Osteoblast (primary cell): Measurements from ENCODE around the gene CDH12. TPM values are rescaled to one million over a fixed set of nuclear protein-coding genes. Genes with fewer than 3 reads are reported as not detected.

Experiments used
- DNase-seq: peaks from one replicate; pipeline ENCODE4 v3.0.0; 2011; ENCODE audit warnings: low spot score, mixed read lengths; ENCODE audit not compliant: insufficient read length; ENCODE audit errors: missing footprints
- H2AFZ ChIP-seq: 2 replicates; pipeline ENCODE4 v1.6.0; 2011; ENCODE audit warnings: mild to moderate bottlenecking, low read length
- H3K27ac ChIP-seq: 2 replicates; pipeline ENCODE4 v1.5.1; 2011; ENCODE audit warnings: mild to moderate bottlenecking, low read depth, low read length, moderate library complexity
- H3K27me3 ChIP-seq: 2 replicates; pipeline ENCODE4 v1.6.0; 2012; ENCODE audit warnings: mild to moderate bottlenecking, control low read depth, inconsistent platforms, low read length, moderate library complexity; ENCODE audit not compliant: insufficient read depth
- H3K36me3 ChIP-seq: 2 replicates; pipeline ENCODE4 v1.5.1; 2011; ENCODE audit warnings: mild to moderate bottlenecking, low read length, control low read depth, moderate library complexity; ENCODE audit not compliant: insufficient read depth
- H3K4me1 ChIP-seq: 2 replicates; pipeline ENCODE4 v1.5.1; 2011; ENCODE audit warnings: mild to moderate bottlenecking, low read length, control low read depth, moderate library complexity; ENCODE audit not compliant: insufficient read depth
- H3K4me2 ChIP-seq: 2 replicates; pipeline ENCODE4 v1.6.0; 2011; ENCODE audit warnings: mild to moderate bottlenecking, low read length; ENCODE audit not compliant: insufficient read depth
- H3K4me3 ChIP-seq: fragments of 200-600 bp; sonication (generic); 3 replicates; pipeline ENCODE4 v1.5.1; 2012; ENCODE audit warnings: mild to moderate bottlenecking, low read length, inconsistent platforms; ENCODE audit not compliant: insufficient read depth
- H3K79me2 ChIP-seq: 2 replicates; pipeline ENCODE4 v1.6.0; 2012; ENCODE audit warnings: mild to moderate bottlenecking, low read length, control low read depth, inconsistent platforms; ENCODE audit not compliant: insufficient read depth
- H3K9me3 ChIP-seq: 2 replicates; pipeline ENCODE4 v1.5.1; 2011; ENCODE audit warnings: low read depth, low read length, control low read depth
- H4K20me1 ChIP-seq: 2 replicates; pipeline ENCODE4 v1.6.0; 2012; ENCODE audit warnings: mild to moderate bottlenecking, low read length, control low read depth; ENCODE audit not compliant: insufficient read depth
- total RNA-seq: library from RNA; depleted of rRNA; stranded (reverse); fragments of >200 nt; gene quantifications from 2 replicates; pipeline ENCODE4 v1.2.3, GENCODE V29; 2012
- TF ChIP-seq, protein P1 (sequence below): IDR thresholded peaks from 2 replicates; pipeline ENCODE4 v1.5.1; 2011; ENCODE audit warnings: mild to moderate bottlenecking, low read depth, low read length, moderate library complexity; ENCODE audit errors: extremely low read depth

The CDH12 gene
- total RNA-seq, 1 donor = not detected

- DNase-seq = no peak
- Histone ChIP-seq H3K27me3 (no peaks in the 10 kb centered on the region), H3K27ac (no peak overlapping the region), H4K20me1 (no peaks in the 10 kb centered on the region), H3K4me2 (no peak overlapping the region), H2AFZ (no peak overlapping the region), H3K79me2 (no peaks in the 10 kb centered on the region), H3K4me3 (no peak overlapping the region), H3K9me3 (no peaks in the 10 kb centered on the region), H3K4me1 (no peaks in the 10 kb centered on the region), H3K36me3 (no peaks in the 10 kb centered on the region)
- TF ChIP-seq, protein P1, sequence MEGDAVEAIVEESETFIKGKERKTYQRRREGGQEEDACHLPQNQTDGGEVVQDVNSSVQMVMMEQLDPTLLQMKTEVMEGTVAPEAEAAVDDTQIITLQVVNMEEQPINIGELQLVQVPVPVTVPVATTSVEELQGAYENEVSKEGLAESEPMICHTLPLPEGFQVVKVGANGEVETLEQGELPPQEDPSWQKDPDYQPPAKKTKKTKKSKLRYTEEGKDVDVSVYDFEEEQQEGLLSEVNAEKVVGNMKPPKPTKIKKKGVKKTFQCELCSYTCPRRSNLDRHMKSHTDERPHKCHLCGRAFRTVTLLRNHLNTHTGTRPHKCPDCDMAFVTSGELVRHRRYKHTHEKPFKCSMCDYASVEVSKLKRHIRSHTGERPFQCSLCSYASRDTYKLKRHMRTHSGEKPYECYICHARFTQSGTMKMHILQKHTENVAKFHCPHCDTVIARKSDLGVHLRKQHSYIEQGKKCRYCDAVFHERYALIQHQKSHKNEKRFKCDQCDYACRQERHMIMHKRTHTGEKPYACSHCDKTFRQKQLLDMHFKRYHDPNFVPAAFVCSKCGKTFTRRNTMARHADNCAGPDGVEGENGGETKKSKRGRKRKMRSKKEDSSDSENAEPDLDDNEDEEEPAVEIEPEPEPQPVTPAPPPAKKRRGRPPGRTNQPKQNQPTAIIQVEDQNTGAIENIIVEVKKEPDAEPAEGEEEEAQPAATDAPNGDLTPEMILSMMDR = no peak
These were observed 9.0 kb downstream of the CDH12 start for GRCh38 chr5:22844155-22844554.

DNA sequence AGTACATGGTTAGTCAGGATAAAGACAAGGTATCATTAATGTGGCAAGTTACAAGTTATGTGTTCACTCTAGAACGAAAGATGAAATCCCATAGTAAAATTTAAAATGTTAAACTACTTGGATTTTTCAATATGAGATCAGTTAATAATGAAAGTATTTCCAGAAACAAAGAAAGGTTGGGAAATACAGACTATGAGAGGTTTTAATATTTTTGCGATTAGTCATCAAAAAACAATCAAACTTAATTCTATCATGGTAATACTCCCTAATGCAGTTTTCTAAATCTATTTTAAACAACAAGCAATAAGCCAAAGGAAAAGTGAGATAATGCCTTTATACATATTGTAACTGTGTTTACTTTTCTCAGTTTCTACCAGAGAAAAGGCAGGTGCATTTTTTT, 10.6 kb downstream of the CDH12 start:
- TF ChIP-seq, protein P1 = no peak
- Histone ChIP-seq H3K27ac (no peak overlapping the region), H4K20me1 (no peaks in the 10 kb centered on the region), H3K79me2 (no peaks in the 10 kb centered on the region), H3K36me3 (no peaks in the 10 kb centered on the region), H3K27me3 (no peaks in the 10 kb centered on the region), H3K4me2 (no peak overlapping the region), H3K4me1 (no peaks in the 10 kb centered on the region), H2AFZ (no peak overlapping the region), H3K4me3 (no peak overlapping the region), H3K9me3 (no peaks in the 10 kb centered on the region)
- no peak for DNase-seq

- no peak overlapping the region for H3K4me3 ChIP-seq
- no peak for DNase-seq
- no peaks in the 10 kb centered on the region for H3K27me3 ChIP-seq
- H3K36me3 ChIP-seq = no peaks in the 10 kb centered on the region
- no peak overlapping the region for H2AFZ ChIP-seq
- H4K20me1 ChIP-seq = no peaks in the 10 kb centered on the region
- H3K79me2 ChIP-seq = no peaks in the 10 kb centered on the region
- TF ChIP-seq, protein P1 = no peak
- H3K27ac ChIP-seq = no peak overlapping the region
- no peaks in the 10 kb centered on the region for H3K9me3 ChIP-seq
- H3K4me1 ChIP-seq = no peaks in the 10 kb centered on the region
- H3K4me2 ChIP-seq = no peak overlapping the region
These were observed 15.3 kb downstream of the CDH12 start for GRCh38 chr5:22837803-22838202.

- no peaks in the 10 kb centered on the region for H3K4me1 ChIP-seq
- no peak overlapping the region for H2AFZ ChIP-seq
- TF ChIP-seq, protein P1 = no peak
- H3K79me2 ChIP-seq = no peaks in the 10 kb centered on the region
- no peak overlapping the region for H3K4me3 ChIP-seq
- DNase-seq = no peak
- no peaks in the 10 kb centered on the region for H4K20me1 ChIP-seq
- H3K27me3 ChIP-seq = no peaks in the 10 kb centered on the region
- no peak overlapping the region for H3K27ac ChIP-seq
- H3K4me2 ChIP-seq = no peak overlapping the region
- peaks cover 2% of the 10 kb centered on the region for H3K9me3 ChIP-seq
- no peaks in the 10 kb centered on the region for H3K36me3 ChIP-seq
These were observed 17.5 kb downstream of the CDH12 start for GRCh38 chr5:22835686-22836085.
